Measurements from ENCODE around the gene CCDC177. TPM values are rescaled to one million over a fixed set of nuclear protein-coding genes. Genes with fewer than 3 reads are reported as not detected.

CCDC177 gene
- total and polyA plus RNA-seq, 2 donors from 2014 or later: not detected

- H3K9ac ChIP-seq (ENCODE audit: low read length in 3 of 3): no peak overlapping the region
- no peak overlapping the region for H3K4me3 ChIP-seq (ENCODE audit: low read length in 3 of 3)
- H3K36me3 ChIP-seq (ENCODE audit: control insufficient read depth in 2 of 3, insufficient read depth in 3 of 3, low read length in 3 of 3): no peaks in the 10 kb centered on the region
- H3K9me3 ChIP-seq (ENCODE audit: control insufficient read depth in 2 of 3, insufficient read depth in 1 of 3, low read length in 3 of 3): no peaks in the 10 kb centered on the region
- H3K27ac ChIP-seq (ENCODE audit: low read depth in 2 of 2, low read length in 2 of 2): no peak overlapping the region
- FAIRE-seq (no peak), DNase-seq (no peak)
- TF ChIP-seq CTCF (IDR thresholded peaks at IDR 0.05; ENCODE audit: borderline replicate concordance, extremely low read depth, insufficient read depth): no peak
- H3K4me1 ChIP-seq (ENCODE audit: control insufficient read depth in 2 of 3, insufficient read depth in 2 of 3, low read depth in 1 of 3, low read length in 3 of 3): peaks cover 0 to 12% (median 0%) of the 10 kb centered on the region in 3 donors
- peaks cover 27% of the 10 kb centered on the region for H3K27me3 ChIP-seq (ENCODE audit: control insufficient read depth, insufficient read depth, low read length)
- intact Hi-C loops (cut with DNase I): no loop called here
These were observed 7.1 kb downstream of the CCDC177 start for GRCh38 chr14:69567563-69567962.

GRCh38 chr14:69561893-69562292, 12.8 kb downstream of the CCDC177 start:
- H3K4me3 ChIP-seq (ENCODE audit: low read length in 3 of 3): no peak overlapping the region
- FAIRE-seq (no peak), DNase-seq (no peak)
- no peak overlapping the region for H3K27ac ChIP-seq (ENCODE audit: low read depth in 2 of 2, low read length in 2 of 2)
- no peak overlapping the region for H3K9ac ChIP-seq (ENCODE audit: low read length in 3 of 3)
- intact Hi-C loops (cut with DNase I): no loop called here
- no peaks in the 10 kb centered on the region for H3K36me3 ChIP-seq (ENCODE audit: control insufficient read depth in 2 of 3, insufficient read depth in 3 of 3, low read length in 3 of 3)
- H3K27me3 ChIP-seq (ENCODE audit: control insufficient read depth, insufficient read depth, low read length): no peaks in the 10 kb centered on the region
- no peak for TF ChIP-seq CTCF (IDR thresholded peaks at IDR 0.05; ENCODE audit: borderline replicate concordance, extremely low read depth, insufficient read depth)
- no peaks in the 10 kb centered on the region for H3K9me3 ChIP-seq (ENCODE audit: control insufficient read depth in 2 of 3, insufficient read depth in 1 of 3, low read length in 3 of 3)
- H3K4me1 ChIP-seq (ENCODE audit: control insufficient read depth in 2 of 3, insufficient read depth in 2 of 3, low read depth in 1 of 3, low read length in 3 of 3): no peaks in the 10 kb centered on the region

- TF ChIP-seq CTCF (IDR thresholded peaks at IDR 0.05; ENCODE audit: borderline replicate concordance, extremely low read depth, insufficient read depth): no peak
- Histone ChIP-seq H3K27me3 (ENCODE audit: control insufficient read depth, insufficient read depth, low read length) (no peaks in the 10 kb centered on the region), H3K27ac (ENCODE audit: low read depth in 2 of 2, low read length in 2 of 2) (no peak overlapping the region), H3K9ac (ENCODE audit: low read length in 3 of 3) (no peak overlapping the region), H3K4me3 (ENCODE audit: low read length in 3 of 3) (no peak overlapping the region), H3K9me3 (ENCODE audit: control insufficient read depth in 2 of 3, insufficient read depth in 1 of 3, low read length in 3 of 3) (no peaks in the 10 kb centered on the region), H3K36me3 (ENCODE audit: control insufficient read depth in 2 of 3, insufficient read depth in 3 of 3, low read length in 3 of 3) (no peaks in the 10 kb centered on the region), H3K4me1 (ENCODE audit: control insufficient read depth in 2 of 3, insufficient read depth in 2 of 3, low read depth in 1 of 3, low read length in 3 of 3) (no peaks in the 10 kb centered on the region)
- DNase-seq (no peak), FAIRE-seq (no peak)
- intact Hi-C loops (cut with DNase I): no loop called here
These were observed 13.8 kb downstream of the CCDC177 start for GRCh38 chr14:69560826-69561225.

GRCh38 chr14:69559581-69560011, 15.1 kb downstream of the CCDC177 start:
- DNase-seq: peak in 4 of 5 donors; percentile 57 to 82 (median 70)

More at GRCh38 chr14:69559581-69560011, 15.1 kb downstream of the CCDC177 start:
- H3K4me3 ChIP-seq (ENCODE audit: low read length in 3 of 3): no peak overlapping the region
- H3K9ac ChIP-seq (ENCODE audit: low read length in 3 of 3): no peak overlapping the region
- no peak for FAIRE-seq
- H3K36me3 ChIP-seq (ENCODE audit: control insufficient read depth in 2 of 3, insufficient read depth in 3 of 3, low read length in 3 of 3): no peaks in the 10 kb centered on the region
- no peak for TF ChIP-seq CTCF (IDR thresholded peaks at IDR 0.05; ENCODE audit: borderline replicate concordance, extremely low read depth, insufficient read depth)
- no peaks in the 10 kb centered on the region for H3K27me3 ChIP-seq (ENCODE audit: control insufficient read depth, insufficient read depth, low read length)
- no peaks in the 10 kb centered on the region for H3K4me1 ChIP-seq (ENCODE audit: control insufficient read depth in 2 of 3, insufficient read depth in 2 of 3, low read depth in 1 of 3, low read length in 3 of 3)
- no peak overlapping the region for H3K27ac ChIP-seq (ENCODE audit: low read depth in 2 of 2, low read length in 2 of 2)
- intact Hi-C loops (cut with DNase I): no loop called here
- no peaks in the 10 kb centered on the region for H3K9me3 ChIP-seq (ENCODE audit: control insufficient read depth in 2 of 3, insufficient read depth in 1 of 3, low read length in 3 of 3)

Measured in kidney (tissue), 14 donors.